GM18520 (cell line): ENCODE results near the gene RAMP1.
"Not testable (repeated sequence)": the region's sequence is repeated elsewhere in the genome, so short reads cannot be mapped to it uniquely, and the experiment has no call there.

Experiments
- ATAC-seq: cut with Tn5 transposase; IDR thresholded peaks from one replicate; pipeline ENCODE4 v1.9.1; 2021; ENCODE audit not compliant: unreplicated experiment

Gene RAMP1

GRCh38 chr2:237859533-237860272 is at the start of gene RAMP1:
Gene RAMP1, plus strand, starts transcription at chr2:237859623. Its CDS starts 53 bp downstream, at chr2:237859676.
- no peak for ATAC-seq

- ATAC-seq: no peak
Observed at GRCh38 chr2:237815637-237816036, 43.8 kb upstream of the RAMP1 start.

- no peak for ATAC-seq
Observed at GRCh38 chr2:237816531-237816930, 42.9 kb upstream of the RAMP1 start.

- ATAC-seq: no peak
Observed at GRCh38 chr2:237818066-237818473, 41.4 kb upstream of the RAMP1 start.

GRCh38 chr2:237819231-237819630 is 40.2 kb upstream of the RAMP1 start:
- no peak for ATAC-seq

GRCh38 chr2:237820421-237820820 is 39.0 kb upstream of the RAMP1 start:
- ATAC-seq: no peak

- no peak for ATAC-seq
Observed at GRCh38 chr2:237823544-237823943, 35.9 kb upstream of the RAMP1 start.

- ATAC-seq: no peak
Observed at GRCh38 chr2:237824085-237824484, 35.3 kb upstream of the RAMP1 start.

- ATAC-seq: no peak
Observed at GRCh38 chr2:237827421-237827987, 31.9 kb upstream of the RAMP1 start.

- ATAC-seq: no peak
Observed at GRCh38 chr2:237830522-237830921, 28.9 kb upstream of the RAMP1 start.

- no peak for ATAC-seq
Observed at GRCh38 chr2:237833546-237833945, 25.9 kb upstream of the RAMP1 start.

GRCh38 chr2:237835372-237835771 is 24.1 kb upstream of the RAMP1 start:
- ATAC-seq: no peak

GRCh38 chr2:237841051-237841450 is 18.4 kb upstream of the RAMP1 start:
- no peak for ATAC-seq

GRCh38 chr2:237848940-237849339 is 10.5 kb upstream of the RAMP1 start:
- ATAC-seq: not testable (repeated sequence)

- ATAC-seq: no peak
Observed at GRCh38 chr2:237854295-237854694, 5.1 kb upstream of the RAMP1 start.

- ATAC-seq: no peak
Observed at GRCh38 chr2:237857791-237858190, 1.6 kb upstream of the RAMP1 start.

GRCh38 chr2:237858294-237859081 is 935 bp upstream of the RAMP1 start:
- no peak for ATAC-seq

- ATAC-seq: no peak
Observed at GRCh38 chr2:237859082-237859433, 365 bp upstream of the RAMP1 start.

- no peak for ATAC-seq
Observed at GRCh38 chr2:237860273-237860935, 981 bp downstream of the RAMP1 start.

- no peak for ATAC-seq
Observed at GRCh38 chr2:237861875-237862527, 2.6 kb downstream of the RAMP1 start.

- no peak for ATAC-seq
Observed at GRCh38 chr2:237862528-237862895, 3.1 kb downstream of the RAMP1 start.
